ENCODE results near the gene PRUNE1.

DNA sequence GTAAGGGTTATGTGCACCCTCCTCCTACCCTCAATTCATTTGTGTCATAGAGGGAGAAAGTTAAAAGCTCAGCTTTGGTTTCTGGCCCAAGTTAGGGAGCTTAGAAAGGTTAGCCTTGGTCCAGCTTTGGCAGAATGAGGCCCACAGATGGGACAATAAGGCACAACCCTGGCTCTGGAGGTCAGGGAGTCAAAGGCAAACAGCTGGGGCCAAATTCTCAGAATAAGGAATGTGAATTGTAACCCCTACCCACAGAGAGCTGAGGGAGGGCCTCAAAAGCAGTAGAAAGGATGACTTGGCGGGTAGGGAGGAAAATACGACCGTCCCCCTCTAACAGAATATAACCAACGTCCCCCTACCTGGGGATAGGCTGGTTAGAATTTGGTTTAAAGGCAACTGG lies 42.6 kb upstream of the PRUNE1 start:
- TF ChIP-seq, protein P1, sequence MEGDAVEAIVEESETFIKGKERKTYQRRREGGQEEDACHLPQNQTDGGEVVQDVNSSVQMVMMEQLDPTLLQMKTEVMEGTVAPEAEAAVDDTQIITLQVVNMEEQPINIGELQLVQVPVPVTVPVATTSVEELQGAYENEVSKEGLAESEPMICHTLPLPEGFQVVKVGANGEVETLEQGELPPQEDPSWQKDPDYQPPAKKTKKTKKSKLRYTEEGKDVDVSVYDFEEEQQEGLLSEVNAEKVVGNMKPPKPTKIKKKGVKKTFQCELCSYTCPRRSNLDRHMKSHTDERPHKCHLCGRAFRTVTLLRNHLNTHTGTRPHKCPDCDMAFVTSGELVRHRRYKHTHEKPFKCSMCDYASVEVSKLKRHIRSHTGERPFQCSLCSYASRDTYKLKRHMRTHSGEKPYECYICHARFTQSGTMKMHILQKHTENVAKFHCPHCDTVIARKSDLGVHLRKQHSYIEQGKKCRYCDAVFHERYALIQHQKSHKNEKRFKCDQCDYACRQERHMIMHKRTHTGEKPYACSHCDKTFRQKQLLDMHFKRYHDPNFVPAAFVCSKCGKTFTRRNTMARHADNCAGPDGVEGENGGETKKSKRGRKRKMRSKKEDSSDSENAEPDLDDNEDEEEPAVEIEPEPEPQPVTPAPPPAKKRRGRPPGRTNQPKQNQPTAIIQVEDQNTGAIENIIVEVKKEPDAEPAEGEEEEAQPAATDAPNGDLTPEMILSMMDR (IDR thresholded peaks at IDR 0.05; ENCODE audit: low read depth, low read length) = no peak
- TF ChIP-seq POLR2A (IDR thresholded peaks at IDR 0.05; ENCODE audit: extremely low read depth, insufficient read length) = no peak

All from NB4 (cell line).